Measurements from ENCODE around the gene SLC38A3.

SLC38A3 gene

DNA sequence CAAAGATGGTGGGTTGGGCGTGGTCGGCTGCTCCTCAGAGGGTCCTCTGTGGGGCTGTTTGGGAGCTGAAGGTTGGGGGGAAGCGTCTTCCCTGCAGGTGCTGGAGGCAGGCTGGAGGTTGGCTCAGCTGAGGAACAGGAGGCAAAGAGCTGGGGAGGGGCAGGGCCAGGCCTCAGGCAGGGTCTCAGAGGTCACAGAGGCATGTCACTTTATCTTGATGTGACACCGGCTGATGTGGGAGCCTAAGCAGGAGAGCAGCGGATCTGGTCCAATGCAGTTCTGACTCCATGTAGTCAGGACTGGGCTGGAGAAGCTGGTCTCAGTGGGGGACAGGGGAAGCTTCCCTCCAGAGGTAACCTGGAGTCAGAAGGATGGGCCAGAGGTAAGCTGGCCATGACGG lies 21.3 kb upstream of the SLC38A3 start:
- Histone ChIP-seq H3K36me3 (ENCODE audit: insufficient read depth, low read depth, low read length) (peaks cover 23% of the 10 kb centered on the region), H3K4me3 (ENCODE audit: low read length) (no peak overlapping the region), H3K9ac (ENCODE audit: low read depth, low read length) (no peak overlapping the region), H3K4me1 (ENCODE audit: insufficient read depth, low read length) (no peaks in the 10 kb centered on the region), H3K27me3 (ENCODE audit: insufficient read depth, low read length) (no peaks in the 10 kb centered on the region), H3K9me3 (ENCODE audit: insufficient read depth, low read depth, low read length) (no peaks in the 10 kb centered on the region), H3K27ac (ENCODE audit: low read length) (no peak overlapping the region)

DNA sequence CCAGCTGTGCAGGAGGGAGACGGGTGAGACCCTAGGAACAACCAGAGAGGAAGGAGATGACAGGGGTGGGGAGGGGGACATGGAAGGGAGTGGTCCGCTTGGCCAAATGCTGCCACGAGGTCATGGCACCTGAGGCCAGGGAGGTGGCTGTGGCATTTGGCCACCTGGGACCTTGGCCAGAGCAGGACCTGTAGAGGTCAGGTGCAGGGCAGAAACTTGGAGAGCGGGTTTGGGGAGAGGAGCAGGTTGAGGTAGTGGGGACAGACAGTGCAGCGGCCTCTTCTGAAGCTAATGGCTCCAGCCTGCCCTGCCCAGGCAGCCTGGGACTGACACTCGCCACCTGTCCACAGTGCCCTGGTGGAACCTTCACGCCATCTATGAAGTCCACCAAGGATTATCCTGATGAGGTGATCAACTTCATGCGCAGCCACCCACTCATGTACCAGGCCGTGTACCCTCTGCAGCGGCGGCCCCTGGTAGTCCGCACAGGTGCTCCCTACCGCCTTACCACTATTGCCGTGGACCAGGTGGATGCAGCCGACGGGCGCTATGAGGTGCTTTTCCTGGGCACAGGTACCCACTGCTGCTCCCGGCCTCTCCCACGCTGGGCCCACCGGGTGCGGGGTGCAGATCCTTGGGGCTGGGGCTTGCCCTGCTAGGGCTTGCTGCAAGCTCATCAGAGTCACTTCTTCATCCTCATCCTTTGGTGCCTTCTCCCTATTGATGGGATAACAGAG lies 20.7 kb upstream of the SLC38A3 start:
- Histone ChIP-seq H3K9ac (ENCODE audit: low read depth, low read length) (no peak overlapping the region), H3K9me3 (ENCODE audit: insufficient read depth, low read depth, low read length) (no peaks in the 10 kb centered on the region), H3K4me1 (ENCODE audit: insufficient read depth, low read length) (no peaks in the 10 kb centered on the region; the same call in 1 of the 2 replicates), H3K36me3 (ENCODE audit: insufficient read depth, low read depth, low read length) (peaks cover 23% of the 10 kb centered on the region), H3K4me3 (ENCODE audit: low read length) (no peak overlapping the region), H3K27me3 (ENCODE audit: insufficient read depth, low read length) (no peaks in the 10 kb centered on the region), H3K27ac (ENCODE audit: low read length) (no peak overlapping the region)

DNA sequence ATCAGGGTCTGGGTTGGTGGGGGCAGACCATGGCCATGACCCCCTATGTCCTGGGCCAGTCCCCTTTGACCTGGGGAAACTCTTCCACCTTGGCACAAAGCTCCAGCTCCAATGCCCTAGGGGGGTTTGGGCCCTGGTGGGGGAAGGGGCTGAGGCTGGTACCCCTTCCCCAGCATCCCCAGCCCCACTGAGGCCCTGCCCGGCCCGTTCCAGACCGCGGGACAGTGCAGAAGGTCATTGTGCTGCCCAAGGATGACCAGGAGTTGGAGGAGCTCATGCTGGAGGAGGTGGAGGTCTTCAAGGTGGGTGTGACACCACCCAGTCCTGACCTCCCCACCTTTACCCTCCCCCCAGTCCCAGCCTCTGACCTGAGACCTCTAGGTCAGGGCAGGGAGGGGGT lies 19.8 kb upstream of the SLC38A3 start:
- Histone ChIP-seq H3K27me3 (ENCODE audit: insufficient read depth, low read length) (no peaks in the 10 kb centered on the region), H3K9ac (ENCODE audit: low read depth, low read length) (no peak overlapping the region), H3K36me3 (ENCODE audit: insufficient read depth, low read depth, low read length) (peaks cover 23% of the 10 kb centered on the region), H3K27ac (ENCODE audit: low read length) (no peak overlapping the region), H3K4me1 (ENCODE audit: insufficient read depth, low read length) (no peaks in the 10 kb centered on the region; the same call in 1 of the 2 replicates), H3K9me3 (ENCODE audit: insufficient read depth, low read depth, low read length) (no peaks in the 10 kb centered on the region), H3K4me3 (ENCODE audit: low read length) (no peak overlapping the region)

DNA sequence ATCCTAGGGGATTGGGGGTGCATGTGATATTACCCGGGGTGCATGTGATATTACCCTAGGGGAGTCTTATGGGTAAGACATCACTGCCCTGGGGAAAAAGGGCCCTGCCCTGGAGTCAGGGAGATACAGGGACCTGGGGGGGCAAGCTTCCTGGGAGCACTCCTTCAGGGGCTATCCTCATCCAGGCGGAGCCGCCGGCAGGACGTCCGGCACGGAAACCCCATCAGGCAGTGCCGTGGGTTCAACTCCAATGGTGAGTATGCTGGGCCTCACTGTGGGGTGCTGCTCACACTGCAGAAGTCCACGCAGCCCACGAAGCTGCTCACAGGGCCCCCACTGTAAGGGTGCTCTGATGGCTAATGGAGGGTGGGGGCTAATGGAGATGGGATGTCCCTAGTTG lies 19.0 kb upstream of the SLC38A3 start:
- Histone ChIP-seq H3K27me3 (ENCODE audit: insufficient read depth, low read length) (no peaks in the 10 kb centered on the region), H3K27ac (ENCODE audit: low read length) (no peak overlapping the region), H3K4me3 (ENCODE audit: low read length) (no peak overlapping the region), H3K36me3 (ENCODE audit: insufficient read depth, low read depth, low read length) (peaks cover 23% of the 10 kb centered on the region), H3K4me1 (ENCODE audit: insufficient read depth, low read length) (no peaks in the 10 kb centered on the region; the same call in 1 of the 2 replicates), H3K9me3 (ENCODE audit: insufficient read depth, low read depth, low read length) (no peaks in the 10 kb centered on the region), H3K9ac (ENCODE audit: low read depth, low read length) (no peak overlapping the region)

DNA sequence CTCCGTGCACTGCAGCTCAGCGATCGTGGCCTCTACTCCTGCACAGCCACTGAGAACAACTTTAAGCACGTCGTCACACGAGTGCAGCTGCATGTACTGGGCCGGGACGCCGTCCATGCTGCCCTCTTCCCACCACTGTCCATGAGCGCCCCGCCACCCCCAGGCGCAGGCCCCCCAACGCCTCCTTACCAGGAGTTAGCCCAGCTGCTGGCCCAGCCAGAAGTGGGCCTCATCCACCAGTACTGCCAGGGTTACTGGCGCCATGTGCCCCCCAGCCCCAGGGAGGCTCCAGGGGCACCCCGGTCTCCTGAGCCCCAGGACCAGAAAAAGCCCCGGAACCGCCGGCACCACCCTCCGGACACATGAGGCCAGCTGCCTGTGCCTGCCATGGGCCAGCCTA lies 17.3 kb upstream of the SLC38A3 start:
- Histone ChIP-seq H3K4me1 (ENCODE audit: insufficient read depth, low read length) (no peaks in the 10 kb centered on the region; the same call in 1 of the 2 replicates), H3K4me3 (ENCODE audit: low read length) (no peak overlapping the region), H3K27me3 (ENCODE audit: insufficient read depth, low read length) (no peaks in the 10 kb centered on the region), H3K27ac (ENCODE audit: low read length) (no peak overlapping the region), H3K9me3 (ENCODE audit: insufficient read depth, low read depth, low read length) (no peaks in the 10 kb centered on the region), H3K36me3 (ENCODE audit: insufficient read depth, low read depth, low read length) (peaks cover 23% of the 10 kb centered on the region), H3K9ac (ENCODE audit: low read depth, low read length) (no peak overlapping the region)

DNA sequence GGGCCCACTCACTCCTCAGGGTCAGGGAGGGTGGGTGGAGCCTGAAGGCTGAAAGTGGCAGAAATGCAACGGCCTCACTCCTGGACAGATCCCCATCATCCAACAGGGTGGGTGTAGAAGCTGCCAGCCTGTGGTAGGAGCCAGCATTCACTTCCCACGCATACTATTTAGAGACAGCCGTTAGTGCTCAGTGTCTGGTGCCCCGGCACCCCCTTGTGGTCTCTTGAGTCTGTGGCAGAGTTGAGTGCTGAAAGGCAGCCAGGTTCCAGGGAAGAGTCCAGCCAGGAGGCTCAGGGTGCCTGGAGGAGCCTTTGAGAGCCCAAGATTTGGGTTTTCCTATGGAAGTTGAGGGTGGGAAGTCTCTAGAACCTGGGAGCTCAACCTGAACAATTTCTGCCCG lies 15.8 kb upstream of the SLC38A3 start:
- Histone ChIP-seq H3K27ac (ENCODE audit: low read length) (no peak overlapping the region), H3K9ac (ENCODE audit: low read depth, low read length) (no peak overlapping the region), H3K9me3 (ENCODE audit: insufficient read depth, low read depth, low read length) (no peaks in the 10 kb centered on the region), H3K4me3 (ENCODE audit: low read length) (no peak overlapping the region), H3K36me3 (ENCODE audit: insufficient read depth, low read depth, low read length) (peaks cover 14% of the 10 kb centered on the region), H3K27me3 (ENCODE audit: insufficient read depth, low read length) (peaks cover 9% of the 10 kb centered on the region), H3K4me1 (ENCODE audit: insufficient read depth, low read length) (no peaks in the 10 kb centered on the region; the same call in 1 of the 2 replicates)

DNA sequence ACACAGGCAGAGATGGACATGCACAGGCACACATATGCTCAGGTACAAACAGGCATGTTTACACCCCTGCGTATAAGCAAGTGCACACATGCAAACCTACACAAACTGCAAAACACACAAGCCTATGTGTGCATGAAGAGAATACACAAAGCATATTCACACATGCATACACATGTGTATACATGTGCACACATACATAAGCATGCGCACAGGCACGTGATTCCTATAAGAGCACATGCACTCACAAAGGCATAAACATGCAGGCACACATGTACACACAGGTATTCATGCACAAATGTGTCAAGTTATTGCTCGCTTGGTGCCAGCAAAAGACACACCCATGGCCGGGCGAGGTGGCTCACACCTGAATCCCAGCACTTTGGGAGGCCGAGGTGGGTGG lies 15.1 kb upstream of the SLC38A3 start:
- Histone ChIP-seq H3K27ac (ENCODE audit: low read length) (no peak overlapping the region), H3K4me3 (ENCODE audit: low read length) (no peak overlapping the region), H3K36me3 (ENCODE audit: insufficient read depth, low read depth, low read length) (peaks cover 14% of the 10 kb centered on the region), H3K9me3 (ENCODE audit: insufficient read depth, low read depth, low read length) (no peaks in the 10 kb centered on the region), H3K27me3 (ENCODE audit: insufficient read depth, low read length) (peaks cover 14% of the 10 kb centered on the region), H3K9ac (ENCODE audit: low read depth, low read length) (no peak overlapping the region), H3K4me1 (ENCODE audit: insufficient read depth, low read length) (no peaks in the 10 kb centered on the region; the same call in 1 of the 2 replicates)

DNA sequence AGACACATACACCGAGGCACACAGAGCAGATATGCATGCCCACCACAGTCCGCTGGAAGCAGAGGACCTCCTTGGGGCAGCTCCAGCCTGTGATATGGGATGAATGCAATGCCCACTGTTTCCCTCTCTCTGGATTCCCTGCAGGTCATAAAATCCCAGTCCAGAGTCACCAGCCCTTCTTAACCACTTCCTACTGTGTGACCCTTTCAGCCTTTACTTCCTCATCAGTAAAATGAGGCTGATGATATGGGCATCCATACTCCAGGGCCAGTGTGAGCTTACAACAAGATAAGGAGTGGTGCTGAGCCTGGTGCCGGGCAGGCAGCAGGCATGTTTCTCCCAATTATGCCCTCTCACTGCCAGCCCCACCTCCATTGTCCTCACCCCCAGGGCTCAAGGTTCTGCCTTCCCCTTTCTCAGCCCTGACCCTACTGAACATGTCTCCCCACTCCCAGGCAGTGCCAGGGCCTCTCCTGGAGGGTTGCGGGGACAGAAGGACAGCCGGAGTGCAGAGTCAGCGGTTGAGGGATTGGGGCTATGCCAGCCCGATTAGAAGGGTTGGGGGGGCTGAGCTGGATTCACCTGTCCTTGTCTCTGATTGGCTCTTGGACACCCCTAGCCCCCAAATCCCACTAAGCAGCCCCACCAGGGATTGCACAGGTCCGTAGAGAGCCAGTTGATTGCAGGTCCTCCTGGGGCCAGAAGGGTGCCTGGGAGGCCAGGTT lies 14.0 kb upstream of the SLC38A3 start, which contains the start of gene GNAT1:
GNAT1 (plus strand) TSS at position 675 of the 725 bp plus-strand sequence. CDS start 116 bp downstream, outside the sequence.
- H3K9ac ChIP-seq (ENCODE audit: low read depth, low read length) = no peak within 1 kb of the TSS; the same call in 1 of the 2 replicates
- no peak within 1 kb of the TSS for H3K27ac ChIP-seq (ENCODE audit: low read length)
- H3K9me3 ChIP-seq (ENCODE audit: insufficient read depth, low read depth, low read length) = no peaks in the 10 kb centered on the region
- H3K4me3 ChIP-seq (ENCODE audit: low read length) = no peak within 1 kb of the TSS
- H3K27me3 ChIP-seq (ENCODE audit: insufficient read depth, low read length) = peaks cover 19% of the 10 kb centered on the region
- no peaks in the 10 kb centered on the region; the same call in 1 of the 2 replicates for H3K4me1 ChIP-seq (ENCODE audit: insufficient read depth, low read length)
- peaks cover 10% of the 10 kb centered on the region for H3K36me3 ChIP-seq (ENCODE audit: insufficient read depth, low read depth, low read length)

DNA sequence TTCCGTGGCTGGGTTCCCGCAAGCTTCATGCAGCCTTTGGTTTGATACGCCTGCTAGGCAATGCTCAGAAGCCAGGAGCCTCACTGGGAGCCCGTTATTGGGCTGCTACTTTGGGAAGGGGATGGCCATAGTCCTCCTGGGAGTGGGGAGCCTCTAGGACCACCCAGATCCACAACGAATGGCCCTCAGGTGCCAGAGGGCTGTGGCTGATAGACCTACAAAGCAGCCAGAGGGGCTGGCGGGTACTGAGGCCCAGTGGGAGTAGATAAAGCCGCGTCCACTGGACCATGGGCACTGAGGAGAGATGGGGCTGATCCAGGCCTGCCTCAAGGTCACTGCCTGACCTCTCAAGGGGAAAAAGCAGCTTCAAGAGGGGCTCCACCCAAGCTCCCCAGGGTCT lies 12.9 kb upstream of the SLC38A3 start:
- H3K9me3 ChIP-seq (ENCODE audit: insufficient read depth, low read depth, low read length) = no peaks in the 10 kb centered on the region
- H3K4me3 ChIP-seq (ENCODE audit: low read length) = no peak overlapping the region
- no peak overlapping the region for H3K27ac ChIP-seq (ENCODE audit: low read length)
- peaks cover 25% of the 10 kb centered on the region for H3K27me3 ChIP-seq (ENCODE audit: insufficient read depth, low read length)
- H3K36me3 ChIP-seq (ENCODE audit: insufficient read depth, low read depth, low read length) = no peaks in the 10 kb centered on the region; the same call in 1 of the 2 replicates
- H3K4me1 ChIP-seq (ENCODE audit: insufficient read depth, low read length) = no peaks in the 10 kb centered on the region; the same call in 1 of the 2 replicates
- H3K9ac ChIP-seq (ENCODE audit: low read depth, low read length) = no peak overlapping the region

DNA sequence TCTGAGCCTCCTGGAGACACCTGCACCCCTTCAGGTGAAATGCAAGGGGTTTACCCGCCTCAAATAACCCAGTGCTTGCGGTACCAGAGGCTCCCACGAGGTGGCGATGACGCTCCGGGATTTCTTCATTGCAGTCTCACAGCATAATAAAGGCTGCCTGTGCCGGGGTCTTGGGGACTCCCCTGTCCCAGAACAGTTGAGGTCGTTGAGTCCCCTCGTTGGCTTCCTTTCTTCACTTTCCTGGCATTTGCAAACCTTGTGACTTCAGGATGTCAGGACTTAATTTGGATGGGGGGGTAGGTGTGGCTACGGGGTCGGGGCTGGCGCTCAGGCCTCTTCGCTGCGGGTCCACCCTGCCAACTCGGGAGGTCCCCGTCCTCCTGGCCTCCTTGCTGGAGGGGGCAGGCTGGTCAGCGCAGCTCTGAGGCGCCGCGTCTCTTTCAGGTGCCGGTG lies 12.4 kb upstream of the SLC38A3 start:
- Histone ChIP-seq H3K9me3 (ENCODE audit: insufficient read depth, low read depth, low read length) (no peaks in the 10 kb centered on the region), H3K9ac (ENCODE audit: low read depth, low read length) (no peak overlapping the region), H3K4me1 (ENCODE audit: insufficient read depth, low read length) (no peaks in the 10 kb centered on the region; the same call in 1 of the 2 replicates), H3K36me3 (ENCODE audit: insufficient read depth, low read depth, low read length) (no peaks in the 10 kb centered on the region), H3K4me3 (ENCODE audit: low read length) (no peak overlapping the region), H3K27ac (ENCODE audit: low read length) (no peak overlapping the region), H3K27me3 (ENCODE audit: insufficient read depth, low read length) (peaks cover 25% of the 10 kb centered on the region)

DNA sequence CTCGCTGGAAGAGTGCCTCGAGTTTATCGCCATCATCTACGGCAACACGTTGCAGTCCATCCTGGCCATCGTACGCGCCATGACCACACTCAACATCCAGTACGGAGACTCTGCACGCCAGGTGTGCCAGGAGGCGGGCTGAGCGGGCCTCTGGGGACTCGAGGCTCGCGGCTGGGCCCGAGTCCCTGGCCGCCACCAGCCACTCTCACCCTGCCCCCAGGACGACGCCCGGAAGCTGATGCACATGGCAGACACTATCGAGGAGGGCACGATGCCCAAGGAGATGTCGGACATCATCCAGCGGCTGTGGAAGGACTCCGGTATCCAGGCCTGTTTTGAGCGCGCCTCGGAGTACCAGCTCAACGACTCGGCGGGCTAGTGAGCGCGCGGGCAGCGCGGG lies 11.8 kb upstream of the SLC38A3 start:
- Histone ChIP-seq H3K4me1 (ENCODE audit: insufficient read depth, low read length) (no peaks in the 10 kb centered on the region; the same call in 1 of the 2 replicates), H3K36me3 (ENCODE audit: insufficient read depth, low read depth, low read length) (no peaks in the 10 kb centered on the region), H3K4me3 (ENCODE audit: low read length) (no peak overlapping the region), H3K27me3 (ENCODE audit: insufficient read depth, low read length) (peaks cover 25% of the 10 kb centered on the region), H3K27ac (ENCODE audit: low read length) (no peak overlapping the region), H3K9me3 (ENCODE audit: insufficient read depth, low read depth, low read length) (no peaks in the 10 kb centered on the region), H3K9ac (ENCODE audit: low read depth, low read length) (no peak overlapping the region)

DNA sequence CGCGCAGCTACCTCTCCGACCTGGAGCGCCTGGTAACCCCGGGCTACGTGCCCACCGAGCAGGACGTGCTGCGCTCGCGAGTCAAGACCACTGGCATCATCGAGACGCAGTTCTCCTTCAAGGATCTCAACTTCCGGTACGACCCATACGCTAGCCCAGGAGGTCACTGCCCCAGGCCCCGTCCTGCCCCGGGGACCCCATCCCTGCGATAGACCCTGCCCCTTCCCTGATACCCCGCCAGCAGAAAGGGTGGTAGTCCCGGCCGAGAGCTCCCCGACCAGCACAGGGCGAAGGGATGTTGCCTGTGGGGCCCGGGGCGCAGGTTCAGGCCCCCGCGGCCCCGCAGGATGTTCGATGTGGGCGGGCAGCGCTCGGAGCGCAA lies 11.3 kb upstream of the SLC38A3 start:
- Histone ChIP-seq H3K4me3 (ENCODE audit: low read length) (no peak overlapping the region), H3K27me3 (ENCODE audit: insufficient read depth, low read length) (peaks cover 25% of the 10 kb centered on the region), H3K36me3 (ENCODE audit: insufficient read depth, low read depth, low read length) (no peaks in the 10 kb centered on the region), H3K4me1 (ENCODE audit: insufficient read depth, low read length) (no peaks in the 10 kb centered on the region; the same call in 1 of the 2 replicates), H3K27ac (ENCODE audit: low read length) (no peak overlapping the region), H3K9me3 (ENCODE audit: insufficient read depth, low read depth, low read length) (no peaks in the 10 kb centered on the region), H3K9ac (ENCODE audit: low read depth, low read length) (no peak overlapping the region)
